G401 (cell line): ENCODE data around the gene STPG3. TPM values are rescaled to one million over a fixed set of nuclear protein-coding genes. Genes with fewer than 3 reads are reported as not detected.

Source experiments
- DNase-seq: peaks from one replicate; pipeline ENCODE4 v3.0.0-alpha.2; 2015; ENCODE audit warnings: low spot score
- in situ Hi-C: cut with HindIII; loops from 2 replicates; pipeline ENCODE4 v1.10.0; 2016; ENCODE audit warnings: low sequenced_read_pairs, mixed read lengths
- total RNA-seq: library from RNA; depleted of rRNA; stranded (reverse); fragments of >200 nt; shearing (Covaris generic); gene quantifications from 2 replicates; pipeline ENCODE4 v1.2.3, GENCODE V29; 2014; rRNA removed

STPG3 gene
- total RNA-seq, 1 experiment from 2014 or later, result not detected

- in situ Hi-C loops, result no loop called here
Measured at GRCh38 chr9:137294681-137295237, 43.7 kb downstream of the STPG3 start.

GRCh38 chr9:137295238-137295811 lies 44.2 kb downstream of the STPG3 start:
- DNase-seq, result no peak
- in situ Hi-C loops, result no loop called here

More at GRCh38 chr9:137294681-137295237, 43.7 kb downstream of the STPG3 start:
- no peak for DNase-seq

GRCh38 chr9:137295849-137296669 lies 45.0 kb downstream of the STPG3 start:
- in situ Hi-C loops, result no loop called here
- DNase-seq, result no peak

- no peak for DNase-seq
- in situ Hi-C loops, result no loop called here
Measured at GRCh38 chr9:137296670-137297664, 45.9 kb downstream of the STPG3 start.

GRCh38 chr9:137297966-137298365 lies 46.9 kb downstream of the STPG3 start:
- DNase-seq, result no peak
- in situ Hi-C loops, result no loop called here

GRCh38 chr9:137298401-137299202 lies 47.5 kb downstream of the STPG3 start:
- no peak for DNase-seq
- in situ Hi-C loops, result no loop called here

- no peak for DNase-seq
Measured at GRCh38 chr9:137299203-137299565, 48.1 kb downstream of the STPG3 start.

GRCh38 chr9:137299938-137300337 lies 48.9 kb downstream of the STPG3 start:
- in situ Hi-C loops, result no loop called here
- peak; percentile 24 for DNase-seq

More at GRCh38 chr9:137299203-137299565, 48.1 kb downstream of the STPG3 start:
- in situ Hi-C loops, result no loop called here

GRCh38 chr9:137300567-137301080 lies 49.5 kb downstream of the STPG3 start:
- in situ Hi-C loops, result no loop called here
- DNase-seq, result no peak

- in situ Hi-C loops, result no loop called here
- DNase-seq, result peak; percentile 34
Measured at GRCh38 chr9:137301081-137301947, 50.2 kb downstream of the STPG3 start.

GRCh38 chr9:137302118-137302448 lies 51.0 kb downstream of the STPG3 start, which contains the start of gene NRARP:
TSS of gene NRARP (minus strand) at chr9:137302271. CDS start at chr9:137301928, 343 bp downstream.
- peak; percentile 59 for DNase-seq
- in situ Hi-C loops, result no loop called here

- DNase-seq, result no peak
- in situ Hi-C loops, result no loop called here
Measured at GRCh38 chr9:137302449-137303150, 51.5 kb downstream of the STPG3 start.

Other genes with a start within 250 kb of the STPG3 start
- gene ABCA2, start 223.0 kb upstream of the STPG3 start, total RNA-seq, result 8.5 and 12.3 TPM in 2 replicates
- gene FUT7, start 219.2 kb upstream of the STPG3 start, total RNA-seq, result not detected in 2 replicates
- 32.0 and 38.4 TPM in 2 replicates for gene NPDC1, start 205.1 kb upstream of the STPG3 start, total RNA-seq
- gene ENTPD2, start 197.2 kb upstream of the STPG3 start, total RNA-seq, result not detected in 2 replicates
- 62.9 and 63.5 TPM in 2 replicates for gene SAPCD2, start 180.7 kb upstream of the STPG3 start, total RNA-seq
- 28.9 and 34.7 TPM in 2 replicates for gene UAP1L1, start 173.8 kb upstream of the STPG3 start, total RNA-seq
- 67.0 and 73.9 TPM in 2 replicates for gene MAN1B1, start 164.3 kb upstream of the STPG3 start, total RNA-seq
- gene DPP7, start 136.6 kb upstream of the STPG3 start, total RNA-seq, result 1.2 and 3.0 TPM in 2 replicates
- gene GRIN1, start 112.1 kb upstream of the STPG3 start, total RNA-seq, result not detected in 2 replicates
- gene LRRC26, start 81.2 kb upstream of the STPG3 start, total RNA-seq, result 1.3 TPM in 1 of 2 replicates, not detected in the other
- gene TMEM210, start 79.2 kb upstream of the STPG3 start, total RNA-seq, result not detected in 2 replicates
- 58.8 and 63.6 TPM in 2 replicates for gene ANAPC2, start 62.7 kb upstream of the STPG3 start, total RNA-seq
- gene SSNA1, start 62.6 kb upstream of the STPG3 start, total RNA-seq, result 95.8 and 122 TPM in 2 replicates
- gene TPRN, start 50.5 kb upstream of the STPG3 start, total RNA-seq, result 17.6 and 25.7 TPM in 2 replicates
- gene TMEM203, start 45.6 kb upstream of the STPG3 start, total RNA-seq, result 45.7 and 57.4 TPM in 2 replicates
- 3.9 and 6.4 TPM in 2 replicates for gene NDOR1, start 45.6 kb upstream of the STPG3 start, total RNA-seq
- not detected in 2 replicates for gene RNF208, start 29.0 kb upstream of the STPG3 start, total RNA-seq
- gene CYSRT1, start 26.1 kb upstream of the STPG3 start, total RNA-seq, result 10.7 and 16.0 TPM in 2 replicates
- not detected in 2 replicates for gene RNF224, start 23.8 kb upstream of the STPG3 start, total RNA-seq
- not detected in 2 replicates for gene SLC34A3, start 20.4 kb upstream of the STPG3 start, total RNA-seq
- 1,012 and 1,099 TPM in 2 replicates for gene TUBB4B, start 10.0 kb upstream of the STPG3 start, total RNA-seq
- gene NELFB, start 4.0 kb downstream of the STPG3 start, total RNA-seq, result 93.6 and 118 TPM in 2 replicates
- 38.2 and 41.7 TPM in 2 replicates for gene TOR4A, start 26.4 kb downstream of the STPG3 start, total RNA-seq
- 6.3 and 6.7 TPM in 2 replicates for gene NRARP, start 51.0 kb downstream of the STPG3 start, total RNA-seq
- gene EXD3, start 171.9 kb downstream of the STPG3 start, total RNA-seq, result 4.8 and 7.9 TPM in 2 replicates
- gene NOXA1, start 172.1 kb downstream of the STPG3 start, total RNA-seq, result 0.18 TPM in 1 of 2 replicates, not detected in the other
- gene ENTPD8, start 190.1 kb downstream of the STPG3 start, total RNA-seq, result 1.6 and 1.9 TPM in 2 replicates
- 76.9 and 96.6 TPM in 2 replicates for gene NSMF, start 208.0 kb downstream of the STPG3 start, total RNA-seq